Measurements from ENCODE around the gene HDAC4.

HDAC4 gene

GRCh38 chr2:239162976-239163687 is 237.7 kb downstream of the HDAC4 start (continued):
- TF ChIP-seq ZNF280D (tag by site-specific recombination; IDR thresholded peaks at IDR 0.05) (no peak), TRIM28 (IDR thresholded peaks at IDR 0.05; ENCODE audit: borderline replicate concordance, low read length) (no peak), BCL6B (tag by site-specific recombination; IDR thresholded peaks at IDR 0.05) (no peak)

- H3K4me1 ChIP-seq (ENCODE audit: control insufficient read depth, insufficient read depth, low read length) = no peaks in the 10 kb centered on the region
- no peak overlapping the region for H3K4me3 ChIP-seq (ENCODE audit: low read depth, low read length)
- ChIA-PET CTCF (no interaction called here), POLR2A (no interaction called here)
- peaks cover 0 to 10% of the 10 kb centered on the region in 2 experiments; a peak in 1 of 3 replicates for H3K36me3 ChIP-seq (ENCODE audit: control insufficient read depth in 2 of 2, insufficient read depth in 1 of 2, low read length in 2 of 2)
- no peaks in the 10 kb centered on the region for H3K9me3 ChIP-seq (ENCODE audit: control insufficient read depth, insufficient read depth, low read depth, low read length)
- TF ChIP-seq OVOL3 (tag by site-specific recombination; IDR thresholded peaks at IDR 0.05) (no peak), ZNF426 (tag by site-specific recombination; IDR thresholded peaks at IDR 0.05) (no peak), ZNF768 (tag by site-specific recombination; IDR thresholded peaks at IDR 0.05) (no peak), ZNF843 (tag by site-specific recombination; IDR thresholded peaks at IDR 0.05) (no peak), ZNF623 (tag by site-specific recombination; IDR thresholded peaks at IDR 0.05) (no peak), BCL11B (tag by site-specific recombination; IDR thresholded peaks at IDR 0.05; ENCODE audit: low read depth) (no peak), GLI4 (tag by site-specific recombination; IDR thresholded peaks at IDR 0.05) (no peak), ZNF645 (tag by site-specific recombination; IDR thresholded peaks at IDR 0.05) (no peak), SP7 (tag by site-specific recombination; IDR thresholded peaks at IDR 0.05) (no peak), YY2 (tag by site-specific recombination; IDR thresholded peaks at IDR 0.05) (no peak), ZNF398 (tag by site-specific recombination; IDR thresholded peaks at IDR 0.05) (no peak), ZNF548 (tag by site-specific recombination; IDR thresholded peaks at IDR 0.05) (no peak), ZNF777 (tag by site-specific recombination; IDR thresholded peaks at IDR 0.05; ENCODE audit: borderline replicate concordance) (no peak), ZBTB48 (tag by site-specific recombination; IDR thresholded peaks at IDR 0.05) (no peak), ZNF596 (tag by site-specific recombination; IDR thresholded peaks at IDR 0.05) (no peak), ZNF664 (tag by site-specific recombination; IDR thresholded peaks at IDR 0.05) (no peak), ZNF202 (tag by site-specific recombination; IDR thresholded peaks at IDR 0.05; ENCODE audit: borderline replicate concordance) (no peak), ZNF335 (tag by site-specific recombination; conservative IDR thresholded peaks at IDR 0.05) (no peak), ZNF292 (tag by site-specific recombination; IDR thresholded peaks at IDR 0.05; ENCODE audit: borderline replicate concordance, low read depth) (no peak)
- no peak overlapping the region for H3K27ac ChIP-seq (ENCODE audit: extremely low read depth, low read depth, low read length)
Measured at GRCh38 chr2:239162141-239162821, 238.5 kb downstream of the HDAC4 start.
